Measurements from ENCODE around the gene CFAP58.

- TF ChIP-seq TEAD2 (CRISPR knock-in tag; IDR thresholded peaks at IDR 0.05), result no peak
- no peak for TF ChIP-seq CTCF (CRISPR knock-in tag; IDR thresholded peaks at IDR 0.05)
- no peak for TF ChIP-seq POLR2AphosphoS5 (IDR thresholded peaks at IDR 0.05; ENCODE audit: low read depth, low read length)
- TF ChIP-seq ZNF672 (CRISPR knock-in tag; IDR thresholded peaks at IDR 0.05), result no peak
- TF ChIP-seq ZNF691 (CRISPR knock-in tag; IDR thresholded peaks at IDR 0.05; ENCODE audit: borderline replicate concordance, low read depth), result no peak
- no peak for TF ChIP-seq HNF4A (CRISPR knock-in tag; IDR thresholded peaks at IDR 0.05)
- no peak for TF ChIP-seq ZNF281 (CRISPR knock-in tag; IDR thresholded peaks at IDR 0.05; ENCODE audit: borderline replicate concordance)
- no peak for TF ChIP-seq ATF4 (CRISPR knock-in tag; IDR thresholded peaks at IDR 0.05)
- no peak for TF ChIP-seq POLR2G (IDR thresholded peaks at IDR 0.05; ENCODE audit: low read depth, low read length)
- no peak for TF ChIP-seq ZHX1 (CRISPR knock-in tag; IDR thresholded peaks at IDR 0.05; ENCODE audit: low read depth)
- TF ChIP-seq NR3C1 (CRISPR knock-in tag; IDR thresholded peaks at IDR 0.05), result no peak
- no peak for TF ChIP-seq NFYC (CRISPR knock-in tag; IDR thresholded peaks at IDR 0.05)
- no peak for TF ChIP-seq FLYWCH1 (CRISPR knock-in tag; IDR thresholded peaks at IDR 0.05)
Observed at GRCh38 chr10:104323085-104323484, 30.5 kb upstream of the CFAP58 start.
